ENCODE results near the gene MARVELD3. TPM values are rescaled to one million over a fixed set of nuclear protein-coding genes. Genes with fewer than 3 reads are reported as not detected.
"Not testable (repeated sequence)": the region's sequence is repeated elsewhere in the genome, so short reads cannot be mapped to it uniquely, and the experiment has no call there.

The MARVELD3 gene
- total and polyA plus RNA-seq, 2 experiments from 2014 or later: 37.7 to 52.7 TPM

GRCh38 chr16:71585318-71585703 lies 40.7 kb upstream of the MARVELD3 start:
- 47% methylated on average over 4 of the region's 4 CpGs for WGBS (ENCODE audit: low lambda C conversion rate, missing lambda C conversion rate)
- Histone ChIP-seq H3K27ac (peak overlapping the region; percentile 79), H3K27me3 (no peaks in the 10 kb centered on the region), H3K4me2 (peak overlapping the region; percentile 57), H4K20me1 (ENCODE audit: insufficient read depth, poor library complexity, severe bottlenecking) (no peaks in the 10 kb centered on the region), H3K36me3 (replicated peaks; ENCODE audit: insufficient read depth, low read depth) (no peaks in the 10 kb centered on the region), H3K4me1 (ENCODE audit: insufficient read depth) (no peaks in the 10 kb centered on the region), H3K9me2 (replicated peaks; ENCODE audit: insufficient read depth) (no peaks in the 10 kb centered on the region), H3K4me3 (no peak overlapping the region), H2AFZ (no peak overlapping the region), H3K9me3 (ENCODE audit: low read depth) (no peaks in the 10 kb centered on the region), H3K79me2 (no peaks in the 10 kb centered on the region)
- TF ChIP-seq EZH2 (IDR thresholded peaks at IDR 0.05; ENCODE audit: borderline replicate concordance) (no peak), EZH2phosphoT487 (IDR thresholded peaks at IDR 0.05; ENCODE audit: low read depth, severe bottlenecking, unreplicated experiment) (no peak)
- TF ChIP-seq, protein P1, sequence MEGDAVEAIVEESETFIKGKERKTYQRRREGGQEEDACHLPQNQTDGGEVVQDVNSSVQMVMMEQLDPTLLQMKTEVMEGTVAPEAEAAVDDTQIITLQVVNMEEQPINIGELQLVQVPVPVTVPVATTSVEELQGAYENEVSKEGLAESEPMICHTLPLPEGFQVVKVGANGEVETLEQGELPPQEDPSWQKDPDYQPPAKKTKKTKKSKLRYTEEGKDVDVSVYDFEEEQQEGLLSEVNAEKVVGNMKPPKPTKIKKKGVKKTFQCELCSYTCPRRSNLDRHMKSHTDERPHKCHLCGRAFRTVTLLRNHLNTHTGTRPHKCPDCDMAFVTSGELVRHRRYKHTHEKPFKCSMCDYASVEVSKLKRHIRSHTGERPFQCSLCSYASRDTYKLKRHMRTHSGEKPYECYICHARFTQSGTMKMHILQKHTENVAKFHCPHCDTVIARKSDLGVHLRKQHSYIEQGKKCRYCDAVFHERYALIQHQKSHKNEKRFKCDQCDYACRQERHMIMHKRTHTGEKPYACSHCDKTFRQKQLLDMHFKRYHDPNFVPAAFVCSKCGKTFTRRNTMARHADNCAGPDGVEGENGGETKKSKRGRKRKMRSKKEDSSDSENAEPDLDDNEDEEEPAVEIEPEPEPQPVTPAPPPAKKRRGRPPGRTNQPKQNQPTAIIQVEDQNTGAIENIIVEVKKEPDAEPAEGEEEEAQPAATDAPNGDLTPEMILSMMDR (IDR thresholded peaks at IDR 0.05; ENCODE audit: poor library complexity): no peak
- no peak for DNase-seq (ENCODE audit: low spot score)

DNA sequence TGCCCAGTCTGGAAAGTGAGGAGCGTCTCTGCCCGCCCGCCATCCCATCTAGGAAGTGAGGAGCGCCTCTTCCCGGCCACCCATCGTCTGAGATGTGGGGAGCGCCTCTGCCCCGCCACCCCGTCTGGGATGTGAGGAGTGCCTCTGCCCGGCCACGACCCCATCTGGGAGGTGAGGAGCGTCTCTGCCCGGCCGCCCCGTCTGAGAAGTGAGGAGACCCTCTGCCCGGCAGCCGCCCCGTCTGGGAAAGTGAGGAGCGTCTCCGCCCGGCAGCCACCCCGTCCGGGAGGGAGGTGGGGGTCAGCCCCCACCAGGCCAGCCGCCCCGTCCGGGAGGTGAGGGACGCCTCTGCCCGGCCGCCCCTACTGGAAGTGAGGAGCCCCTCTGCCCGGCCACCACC lies 36.6 kb upstream of the MARVELD3 start:
- not testable (repeated sequence) for H3K36me3 ChIP-seq (replicated peaks; ENCODE audit: insufficient read depth, low read depth); H4K20me1 ChIP-seq (ENCODE audit: insufficient read depth, poor library complexity, severe bottlenecking); DNase-seq (ENCODE audit: low spot score); H3K4me2 ChIP-seq; H3K27ac ChIP-seq; H2AFZ ChIP-seq; H3K9me2 ChIP-seq (replicated peaks; ENCODE audit: insufficient read depth); H3K79me2 ChIP-seq; H3K4me3 ChIP-seq; H3K4me1 ChIP-seq (ENCODE audit: insufficient read depth); H3K27me3 ChIP-seq; H3K9me3 ChIP-seq (ENCODE audit: low read depth)
- WGBS (ENCODE audit: low lambda C conversion rate, missing lambda C conversion rate): 100% methylated on average over 1 of the region's 30 CpGs

- H3K9me2 ChIP-seq (replicated peaks; ENCODE audit: insufficient read depth); H2AFZ ChIP-seq; H3K79me2 ChIP-seq; H4K20me1 ChIP-seq (ENCODE audit: insufficient read depth, poor library complexity, severe bottlenecking); H3K27ac ChIP-seq; H3K4me2 ChIP-seq; DNase-seq (ENCODE audit: low spot score); H3K9me3 ChIP-seq (ENCODE audit: low read depth); H3K4me1 ChIP-seq (ENCODE audit: insufficient read depth); H3K4me3 ChIP-seq; H3K27me3 ChIP-seq; H3K36me3 ChIP-seq (replicated peaks; ENCODE audit: insufficient read depth, low read depth): not testable (repeated sequence)
- 80% methylated on average over 1 of the region's 2 CpGs for WGBS (ENCODE audit: low lambda C conversion rate, missing lambda C conversion rate)
These were observed 35.9 kb upstream of the MARVELD3 start for GRCh38 chr16:71590071-71590470.

DNA sequence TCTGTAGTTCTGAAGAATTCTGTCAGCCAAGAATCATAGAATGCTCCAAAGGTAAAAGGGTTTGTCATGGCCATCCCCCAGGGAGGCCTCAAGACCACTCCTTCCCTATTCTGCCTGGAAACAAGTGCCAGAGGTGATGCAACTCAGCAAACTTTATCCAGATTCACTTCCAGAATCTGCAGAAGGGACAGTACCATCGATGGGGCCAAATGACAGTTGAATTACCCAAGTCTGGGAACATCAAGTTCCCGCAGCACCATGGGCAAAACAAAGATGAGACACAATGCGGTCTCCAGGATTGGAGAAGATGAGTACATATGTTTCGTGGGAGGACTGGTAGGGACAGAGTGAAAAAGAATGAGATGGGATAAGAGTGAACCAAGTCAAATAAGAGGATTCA lies 35.4 kb upstream of the MARVELD3 start:
- H3K9me3 ChIP-seq (ENCODE audit: low read depth): no peaks in the 10 kb centered on the region
- 92% methylated on average over 4 of the region's 4 CpGs for WGBS (ENCODE audit: low lambda C conversion rate, missing lambda C conversion rate)
- H4K20me1 ChIP-seq (ENCODE audit: insufficient read depth, poor library complexity, severe bottlenecking): no peaks in the 10 kb centered on the region
- H3K4me2 ChIP-seq: no peak overlapping the region
- no peaks in the 10 kb centered on the region for H3K4me1 ChIP-seq (ENCODE audit: insufficient read depth)
- DNase-seq (ENCODE audit: low spot score): no peak
- no peaks in the 10 kb centered on the region for H3K27me3 ChIP-seq
- no peak overlapping the region for H3K4me3 ChIP-seq
- H3K27ac ChIP-seq: no peak overlapping the region
- no peaks in the 10 kb centered on the region for H3K79me2 ChIP-seq
- H3K9me2 ChIP-seq (replicated peaks; ENCODE audit: insufficient read depth): no peaks in the 10 kb centered on the region
- no peaks in the 10 kb centered on the region for H3K36me3 ChIP-seq (replicated peaks; ENCODE audit: insufficient read depth, low read depth)
- H2AFZ ChIP-seq: no peak overlapping the region
- no peak for TF ChIP-seq EZH2 (IDR thresholded peaks at IDR 0.05; ENCODE audit: borderline replicate concordance)
- TF ChIP-seq EZH2phosphoT487 (IDR thresholded peaks at IDR 0.05; ENCODE audit: low read depth, severe bottlenecking, unreplicated experiment): no peak
- TF ChIP-seq, protein P1 (IDR thresholded peaks at IDR 0.05; ENCODE audit: poor library complexity): no peak

DNA sequence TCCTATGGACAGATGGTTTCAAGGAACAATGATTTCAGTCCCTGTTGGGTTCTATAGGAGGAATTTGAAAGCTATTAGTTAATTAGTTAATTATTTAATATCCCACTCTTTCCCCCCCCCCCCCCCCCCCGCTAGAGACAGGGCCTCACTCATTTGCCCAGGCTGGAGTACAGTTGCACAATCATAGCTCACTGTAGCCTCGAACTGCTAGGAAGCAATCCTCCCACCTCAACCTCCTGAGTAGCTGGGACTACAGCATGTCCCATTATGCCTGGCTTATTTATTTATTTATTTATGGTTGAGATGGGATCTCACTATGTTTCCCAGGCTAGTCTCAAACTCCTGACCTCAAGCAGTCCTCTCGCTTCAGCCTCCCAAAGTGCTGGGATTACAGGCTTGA lies 34.1 kb upstream of the MARVELD3 start:
- WGBS (ENCODE audit: low lambda C conversion rate, missing lambda C conversion rate): 83% methylated on average over 3 of the region's 3 CpGs
- Histone ChIP-seq H3K27me3 (no peaks in the 10 kb centered on the region), H3K79me2 (no peaks in the 10 kb centered on the region), H3K4me2 (no peak overlapping the region), H4K20me1 (ENCODE audit: insufficient read depth, poor library complexity, severe bottlenecking) (no peaks in the 10 kb centered on the region), H3K9me2 (replicated peaks; ENCODE audit: insufficient read depth) (no peaks in the 10 kb centered on the region), H3K9me3 (ENCODE audit: low read depth) (no peaks in the 10 kb centered on the region), H2AFZ (no peak overlapping the region), H3K4me1 (ENCODE audit: insufficient read depth) (no peaks in the 10 kb centered on the region), H3K27ac (no peak overlapping the region), H3K36me3 (replicated peaks; ENCODE audit: insufficient read depth, low read depth) (no peaks in the 10 kb centered on the region), H3K4me3 (no peak overlapping the region)
- DNase-seq (ENCODE audit: low spot score): no peak
- no peak for TF ChIP-seq EZH2phosphoT487 (IDR thresholded peaks at IDR 0.05; ENCODE audit: low read depth, severe bottlenecking, unreplicated experiment)
- TF ChIP-seq, protein P1 (IDR thresholded peaks at IDR 0.05; ENCODE audit: poor library complexity): no peak
- no peak for TF ChIP-seq EZH2 (IDR thresholded peaks at IDR 0.05; ENCODE audit: borderline replicate concordance)
